Measurements from ENCODE around the gene KLK1. TPM values are rescaled to one million over a fixed set of nuclear protein-coding genes. Genes with fewer than 3 reads are reported as not detected.

The KLK1 gene
- total RNA-seq, 1 experiment from 2014 or later, result not detected

- no peak for DNase-seq
- CTCF ChIA-PET, result no interaction called here
- POLR2A ChIA-PET (ENCODE audit: unreplicated experiment), result no interaction called here
- no TSS peak for BruUV-seq (replicated peaks)
- Histone ChIP-seq H3K4me1 (replicated peaks; ENCODE audit: insufficient read depth) (no peaks in the 10 kb centered on the region), H3K27me3 (ENCODE audit: insufficient read depth, low read depth) (peaks cover 98% of the 10 kb centered on the region), H3F3A (ENCODE audit: insufficient read depth, low read depth) (no peaks in the 10 kb centered on the region), H3K4me3 (no peak overlapping the region), H4K20me1 (ENCODE audit: insufficient read depth) (no peaks in the 10 kb centered on the region), H3K79me2 (ENCODE audit: low read depth) (no peaks in the 10 kb centered on the region), H3K9me3 (ENCODE audit: insufficient read depth, low read depth) (no peaks in the 10 kb centered on the region), H2AFZ (no peak overlapping the region), H3K9me2 (ENCODE audit: insufficient read depth) (no peaks in the 10 kb centered on the region), H3K4me2 (peak overlapping the region; percentile 36), H3K27ac (no peak overlapping the region), H3K36me3 (ENCODE audit: low read depth) (no peaks in the 10 kb centered on the region)
- TF ChIP-seq CTCF (conservative IDR thresholded peaks at IDR 0.05) (no peak), EZH2 (IDR thresholded peaks at IDR 0.05; ENCODE audit: low read depth) (no peak)
- intact Hi-C loops (cut with micrococcal nuclease; ENCODE audit: unreplicated experiment), result no loop called here
Observed at GRCh38 chr19:50820549-50821247, 2.9 kb downstream of the KLK1 start.

DNA sequence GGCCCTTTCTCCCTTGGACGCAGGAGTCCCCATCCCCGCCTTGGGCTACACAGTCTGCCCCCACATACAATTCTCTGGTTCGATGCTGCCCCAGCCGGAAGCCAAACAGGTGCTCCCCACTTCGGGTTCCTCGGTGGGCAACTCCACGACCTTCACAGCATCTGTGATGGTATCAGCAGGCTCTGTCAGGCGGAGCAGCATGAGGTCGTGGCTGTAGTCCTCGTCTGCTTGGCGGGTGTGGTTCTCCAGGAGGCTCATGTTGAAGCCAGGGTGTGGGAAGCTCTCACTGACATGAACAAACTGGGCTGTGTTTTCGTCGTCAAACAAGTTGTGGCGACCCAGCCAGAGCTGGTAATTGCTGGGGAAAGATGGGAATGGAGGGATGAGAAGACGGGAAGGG, 3.5 kb downstream of the KLK1 start:
- Histone ChIP-seq H3K4me3 (no peak overlapping the region), H3F3A (ENCODE audit: insufficient read depth, low read depth) (no peaks in the 10 kb centered on the region), H3K9me2 (ENCODE audit: insufficient read depth) (no peaks in the 10 kb centered on the region), H3K4me1 (replicated peaks; ENCODE audit: insufficient read depth) (no peaks in the 10 kb centered on the region), H3K36me3 (ENCODE audit: low read depth) (no peaks in the 10 kb centered on the region), H3K4me2 (peak overlapping the region; percentile 36; the same call in 1 of the 2 replicates), H3K9me3 (ENCODE audit: insufficient read depth, low read depth) (no peaks in the 10 kb centered on the region), H2AFZ (no peak overlapping the region), H4K20me1 (ENCODE audit: insufficient read depth) (no peaks in the 10 kb centered on the region), H3K27ac (no peak overlapping the region), H3K79me2 (ENCODE audit: low read depth) (no peaks in the 10 kb centered on the region), H3K27me3 (ENCODE audit: insufficient read depth, low read depth) (peaks cover 98% of the 10 kb centered on the region)
- DNase-seq, result no peak
- ChIA-PET CTCF (no interaction called here), POLR2A (ENCODE audit: unreplicated experiment) (no interaction called here)
- intact Hi-C loops (cut with micrococcal nuclease; ENCODE audit: unreplicated experiment), result no loop called here
- BruUV-seq (replicated peaks), result no TSS peak
- TF ChIP-seq CTCF (conservative IDR thresholded peaks at IDR 0.05) (no peak), EZH2 (IDR thresholded peaks at IDR 0.05; ENCODE audit: low read depth) (peak; percentile 80; the same call in 1 of the 2 replicates)

DNA sequence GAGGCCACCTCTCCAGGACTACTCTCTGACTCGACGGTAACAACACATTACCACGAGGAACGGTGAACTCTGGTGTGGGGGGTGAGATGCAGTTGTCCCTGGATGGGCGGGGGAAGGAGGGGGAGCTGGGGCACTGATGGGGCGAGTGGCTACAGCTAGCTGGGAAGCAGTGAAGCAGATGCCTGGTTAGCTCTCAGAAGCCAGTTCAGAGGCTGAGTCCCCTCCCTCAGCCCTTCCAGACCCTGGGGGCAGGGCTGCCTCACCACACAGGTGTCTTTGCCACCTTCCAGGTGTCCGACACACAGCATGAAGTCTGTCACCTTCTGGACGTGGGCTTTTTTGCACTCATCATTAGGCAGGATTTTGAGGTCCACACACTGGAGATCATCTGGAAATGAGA, 4.0 kb downstream of the KLK1 start:
- H4K20me1 ChIP-seq (ENCODE audit: insufficient read depth), result no peaks in the 10 kb centered on the region
- intact Hi-C loops (cut with micrococcal nuclease; ENCODE audit: unreplicated experiment), result no loop called here
- BruUV-seq (replicated peaks), result no TSS peak
- H2AFZ ChIP-seq, result no peak overlapping the region
- POLR2A ChIA-PET (ENCODE audit: unreplicated experiment), result no interaction called here
- H3K36me3 ChIP-seq (ENCODE audit: low read depth), result no peaks in the 10 kb centered on the region
- no peak overlapping the region for H3K27ac ChIP-seq
- no peaks in the 10 kb centered on the region for H3K9me3 ChIP-seq (ENCODE audit: insufficient read depth, low read depth)
- CTCF ChIA-PET, result no interaction called here
- H3K4me3 ChIP-seq, result no peak overlapping the region
- H3F3A ChIP-seq (ENCODE audit: insufficient read depth, low read depth), result no peaks in the 10 kb centered on the region
- no peak overlapping the region for H3K4me2 ChIP-seq
- no peaks in the 10 kb centered on the region for H3K4me1 ChIP-seq (replicated peaks; ENCODE audit: insufficient read depth)
- peaks cover 98% of the 10 kb centered on the region for H3K27me3 ChIP-seq (ENCODE audit: insufficient read depth, low read depth)
- no peaks in the 10 kb centered on the region for H3K79me2 ChIP-seq (ENCODE audit: low read depth)
- no peaks in the 10 kb centered on the region for H3K9me2 ChIP-seq (ENCODE audit: insufficient read depth)
- DNase-seq, result no peak
- TF ChIP-seq EZH2 (IDR thresholded peaks at IDR 0.05; ENCODE audit: low read depth), result no peak
